Measurements from ENCODE around the gene DNAH14. TPM values are rescaled to one million over a fixed set of nuclear protein-coding genes. Genes with fewer than 3 reads are reported as not detected.

Gene DNAH14
- total and polyA plus RNA-seq, 2 of the 8 experiments (the other 6 are each of a cell fraction or from before 2014, with no cell fraction given): 8.4 to 40.7 TPM

DNA sequence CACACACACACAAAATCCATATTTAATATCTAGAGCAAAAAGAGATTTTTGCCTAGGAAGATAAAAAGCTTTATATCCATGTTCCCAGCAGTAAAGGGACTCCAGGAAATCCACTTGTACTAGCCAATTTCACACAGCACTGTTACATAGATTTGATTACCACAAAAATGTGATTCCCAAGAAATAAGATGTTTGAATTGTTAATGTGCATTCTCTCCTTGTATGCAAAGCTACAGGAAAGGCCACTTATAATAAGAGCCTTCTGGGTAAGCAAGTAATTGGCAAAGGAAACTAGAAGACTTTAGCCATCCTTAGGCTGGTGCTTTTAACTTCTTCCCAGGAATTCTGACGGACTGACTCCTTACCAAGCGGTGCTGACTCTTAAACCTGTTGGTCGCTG lies 409.1 kb downstream of the DNAH14 start (continued):
- TF ChIP-seq BRCA1 (IDR thresholded peaks at IDR 0.05; ENCODE audit: low read depth, low read length) (no peak), YY1 (IDR thresholded peaks at IDR 0.05; ENCODE audit: low read depth, low read length) (no peak)

All from H1 (cell line).